Inferior parietal cortex (tissue), 1 donor: ENCODE data around the gene HIP1.
A peak's percentile ranks its signal among the peaks of the same experiment; 100 is the strongest.
"Not testable (repeated sequence)": the region's sequence is repeated elsewhere in the genome, so short reads cannot be mapped to it uniquely, and the experiment has no call there.

ENCODE experiments used
- DNase-seq: peaks from one replicate; pipeline ENCODE4 v3.0.0-alpha.2; 2016; ENCODE audit errors: extremely low spot score

The HIP1 gene

GRCh38 chr7:75738604-75738974, at the start of gene HIP1:
HIP1 (minus strand) TSS chr7:75738941; CDS start chr7:75738920, 21 bp downstream.
- no peak for DNase-seq

DNA sequence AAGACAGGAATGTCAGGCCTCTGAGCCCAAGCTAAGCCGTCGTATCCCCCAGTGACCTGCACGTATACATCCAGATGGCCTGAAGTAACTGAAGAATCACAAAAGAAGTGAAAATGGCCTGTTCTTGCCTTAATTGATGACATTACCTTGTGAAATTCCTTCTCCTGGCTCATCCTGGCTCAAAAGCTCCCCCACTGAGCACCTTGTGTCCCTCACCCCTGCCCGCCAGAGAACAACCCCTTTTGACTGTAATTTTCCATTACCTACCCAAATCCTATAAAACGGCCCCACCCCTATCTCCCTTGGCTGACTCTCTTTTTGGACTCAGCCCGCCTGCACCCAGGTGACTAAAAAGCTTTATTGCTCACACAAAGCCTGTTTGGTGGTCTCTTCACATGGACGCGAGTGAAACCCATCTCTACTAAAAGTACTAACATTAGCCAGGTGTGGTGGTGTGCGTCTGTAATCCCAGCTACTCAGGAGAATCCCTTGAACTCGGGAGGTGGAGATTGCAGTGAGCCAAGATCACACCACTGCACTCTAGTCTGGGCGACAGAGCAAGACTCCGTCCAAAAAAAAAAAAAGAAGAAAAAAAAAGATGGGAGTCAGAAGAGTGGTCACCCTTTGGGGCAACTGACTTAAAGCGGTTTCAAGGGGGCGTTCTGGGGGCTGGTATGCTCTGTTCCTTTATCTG, 49.6 kb upstream of the HIP1 start:
- not testable (repeated sequence) for DNase-seq

GRCh38 chr7:75783058-75783457, 44.3 kb upstream of the HIP1 start:
- not testable (repeated sequence) for DNase-seq

GRCh38 chr7:75780647-75781273, 42.0 kb upstream of the HIP1 start:
- not testable (repeated sequence) for DNase-seq

DNA sequence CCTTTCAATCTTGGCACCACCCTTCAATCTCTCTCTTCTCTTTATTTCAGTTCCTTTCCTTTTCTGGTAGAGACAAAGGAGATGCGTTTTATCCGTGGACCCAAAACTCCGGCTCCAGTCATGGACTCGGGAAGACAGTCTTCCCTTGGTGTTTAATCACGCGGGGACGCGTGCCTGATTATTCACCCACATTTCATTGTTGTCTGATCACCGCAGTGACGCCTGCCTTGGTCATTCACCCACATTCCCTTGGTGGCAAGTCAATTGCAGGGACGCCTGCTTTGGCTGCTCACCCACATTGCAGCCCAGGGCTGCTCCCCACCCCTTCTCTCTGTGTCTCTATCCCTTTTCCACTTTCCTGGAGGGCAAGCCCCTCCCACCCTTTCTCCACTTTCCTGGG, 40.8 kb upstream of the HIP1 start:
- not testable (repeated sequence) for DNase-seq

DNA sequence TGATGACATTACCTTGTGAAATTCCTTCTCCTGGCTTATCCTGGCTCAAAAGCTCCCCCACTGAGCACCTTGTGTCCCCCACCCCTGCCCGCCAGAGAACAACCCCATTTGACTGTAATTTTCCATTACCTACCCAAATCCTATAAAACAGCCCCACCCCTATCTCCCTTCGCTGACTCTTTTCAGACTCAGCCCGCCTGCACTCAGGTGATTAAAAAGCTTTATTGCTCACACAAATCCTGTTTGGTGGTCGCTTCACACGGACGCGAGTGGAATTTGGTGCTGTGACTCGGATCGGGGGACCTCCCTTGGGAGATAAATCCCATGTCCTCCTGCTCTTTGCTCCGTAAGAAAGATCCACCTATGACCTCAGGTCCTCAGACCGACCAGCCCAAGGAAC, 40.3 kb upstream of the HIP1 start:
- not testable (repeated sequence) for DNase-seq

DNA sequence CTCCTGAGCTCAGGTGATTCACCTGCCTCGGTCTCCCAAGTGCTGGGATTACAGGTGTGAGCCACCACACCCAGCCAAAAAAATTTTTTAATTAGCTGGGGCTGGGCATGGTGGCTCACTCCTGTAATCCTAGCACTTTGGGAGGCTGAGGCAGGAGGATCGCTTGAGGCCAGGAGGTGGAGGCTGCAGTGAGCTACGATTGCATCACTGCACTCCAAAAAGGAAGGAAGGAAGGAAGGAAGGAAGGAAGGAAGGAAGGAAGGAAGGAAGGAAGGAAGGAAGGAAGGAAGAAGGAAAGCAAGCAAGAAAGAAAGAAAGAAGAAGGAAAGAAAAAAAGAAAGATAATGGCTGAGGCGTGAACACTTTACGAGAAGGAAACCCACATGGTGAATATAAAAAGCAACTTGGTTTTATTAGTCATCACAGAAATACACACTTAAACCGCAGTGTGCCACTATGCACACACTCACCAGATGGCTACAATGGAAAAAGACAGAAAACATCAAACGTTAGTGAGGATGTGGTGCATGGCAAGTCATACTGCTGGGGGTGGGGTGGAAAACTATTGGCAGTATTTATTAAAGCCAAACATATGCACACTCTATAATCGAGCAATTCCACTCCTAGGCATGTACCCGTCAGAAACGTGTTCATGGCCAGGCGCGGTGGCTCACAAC, 37.7 kb upstream of the HIP1 start:
- peak; percentile 10 for DNase-seq

GRCh38 chr7:75773958-75774357, 35.2 kb upstream of the HIP1 start:
- not testable (repeated sequence) for DNase-seq

DNA sequence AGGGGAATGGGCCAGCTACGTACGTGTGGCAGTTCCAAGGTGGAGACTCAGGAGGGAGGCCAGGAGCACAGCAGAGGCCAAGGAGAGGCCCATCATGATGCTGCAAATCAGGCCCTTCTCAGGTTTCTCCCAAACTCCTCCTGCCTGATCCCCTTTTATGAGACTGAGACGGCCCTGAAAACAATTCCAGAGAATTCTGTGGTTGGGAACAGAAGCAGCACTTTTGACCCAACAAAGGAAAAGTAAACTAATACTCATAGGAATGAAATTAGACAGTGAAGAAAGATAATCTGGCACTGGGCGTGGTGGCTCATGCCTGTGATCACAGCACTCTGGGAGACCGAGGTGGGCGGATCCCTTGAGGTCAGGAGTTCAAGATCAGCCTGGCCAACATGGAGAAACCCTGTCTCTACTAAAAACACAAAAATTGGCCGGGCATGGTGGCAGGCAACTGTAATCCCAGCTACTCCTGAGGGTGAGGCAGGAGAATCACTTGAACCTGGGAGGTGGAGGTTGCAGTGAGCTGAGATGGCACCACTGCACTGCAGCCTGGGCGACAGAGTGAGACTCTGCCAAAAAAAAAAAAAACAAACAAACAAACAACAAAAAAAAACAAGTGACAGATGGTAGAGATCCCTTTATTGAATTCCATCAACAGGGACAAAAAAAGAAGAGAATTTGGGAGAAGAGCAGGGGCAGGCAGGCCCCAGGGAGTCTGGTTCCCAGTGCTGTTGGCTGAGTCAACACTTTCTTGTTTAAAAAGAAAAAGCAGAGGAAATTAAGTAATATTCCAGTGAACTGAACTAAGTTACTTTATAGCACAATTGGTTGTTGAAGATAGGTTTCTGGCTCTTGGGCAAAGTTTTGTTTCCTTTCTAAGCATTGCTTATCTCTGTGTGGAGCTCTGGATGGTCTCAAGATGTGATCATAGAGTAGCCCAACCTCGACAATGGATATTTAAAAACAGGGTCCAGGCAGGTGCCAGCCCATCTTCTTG, 33.6 kb upstream of the HIP1 start, which contains the start of gene CCL26:
Gene CCL26 (minus strand): TSS at position 131 of the 997 bp plus-strand sequence. CDS start 35 bp downstream, at position 96.
- DNase-seq: no peak

GRCh38 chr7:75771224-75771623, 32.5 kb upstream of the HIP1 start:
- DNase-seq: no peak

- DNase-seq: peak; percentile 80
Measured at GRCh38 chr7:75762350-75762917, 23.7 kb upstream of the HIP1 start.

DNA sequence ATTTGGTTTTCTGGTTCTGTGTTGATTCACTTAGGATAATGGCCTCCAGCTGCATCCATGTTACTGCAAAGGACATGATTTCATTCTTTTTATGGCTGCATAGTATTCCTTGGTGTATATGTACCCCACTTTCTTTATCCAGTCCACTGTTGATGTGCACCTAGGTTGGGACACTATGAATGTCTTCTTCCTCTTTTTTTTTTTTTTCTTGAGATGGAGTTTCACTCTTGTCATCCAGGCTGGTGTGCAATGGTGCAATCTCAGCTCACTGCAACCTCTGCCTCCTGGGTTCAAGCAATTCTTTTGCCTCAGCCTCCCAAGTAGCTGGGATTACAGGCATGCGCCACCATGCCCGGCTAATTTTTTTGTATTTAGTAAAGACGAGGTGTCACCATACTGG, 23.1 kb upstream of the HIP1 start:
- DNase-seq: not testable (repeated sequence)

DNA sequence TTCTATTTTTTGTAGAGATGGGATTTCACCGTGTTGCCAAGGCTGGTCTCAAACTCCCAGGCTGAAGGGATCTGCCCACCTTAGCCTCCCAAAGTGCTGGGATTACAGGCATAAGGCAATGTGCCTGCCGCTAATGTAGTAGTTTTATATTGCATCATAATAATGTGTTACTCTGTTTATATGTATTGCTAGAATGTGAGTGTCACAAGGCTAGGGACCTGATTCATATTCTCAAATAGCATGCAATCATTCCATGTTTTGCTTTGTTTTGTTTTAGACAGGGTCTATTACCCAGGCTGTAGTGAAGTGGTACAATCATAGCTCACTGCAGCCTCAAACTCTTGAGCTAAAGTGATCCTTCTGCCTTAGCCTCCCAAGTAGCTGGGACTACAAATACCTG, 19.8 kb upstream of the HIP1 start:
- DNase-seq: no peak

DNA sequence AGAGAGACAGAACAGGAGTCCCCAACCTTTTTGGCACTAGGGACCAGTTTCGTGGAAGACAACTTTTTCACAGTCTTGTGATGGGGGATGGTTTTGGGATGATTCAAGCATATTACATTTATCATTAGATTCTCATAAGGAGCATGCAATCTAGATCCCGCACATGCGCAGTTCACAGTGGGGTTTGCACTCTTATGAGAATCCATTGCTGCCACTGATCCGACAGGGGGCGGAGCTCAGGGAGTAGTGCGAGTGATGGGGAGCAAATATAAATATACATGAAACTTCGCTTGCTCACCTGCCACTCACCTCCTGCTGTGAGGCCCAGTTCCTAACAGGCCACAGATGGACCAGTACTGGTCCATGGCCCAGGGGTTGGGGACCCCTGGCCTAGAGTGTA, 19.1 kb upstream of the HIP1 start:
- no peak for DNase-seq

DNA sequence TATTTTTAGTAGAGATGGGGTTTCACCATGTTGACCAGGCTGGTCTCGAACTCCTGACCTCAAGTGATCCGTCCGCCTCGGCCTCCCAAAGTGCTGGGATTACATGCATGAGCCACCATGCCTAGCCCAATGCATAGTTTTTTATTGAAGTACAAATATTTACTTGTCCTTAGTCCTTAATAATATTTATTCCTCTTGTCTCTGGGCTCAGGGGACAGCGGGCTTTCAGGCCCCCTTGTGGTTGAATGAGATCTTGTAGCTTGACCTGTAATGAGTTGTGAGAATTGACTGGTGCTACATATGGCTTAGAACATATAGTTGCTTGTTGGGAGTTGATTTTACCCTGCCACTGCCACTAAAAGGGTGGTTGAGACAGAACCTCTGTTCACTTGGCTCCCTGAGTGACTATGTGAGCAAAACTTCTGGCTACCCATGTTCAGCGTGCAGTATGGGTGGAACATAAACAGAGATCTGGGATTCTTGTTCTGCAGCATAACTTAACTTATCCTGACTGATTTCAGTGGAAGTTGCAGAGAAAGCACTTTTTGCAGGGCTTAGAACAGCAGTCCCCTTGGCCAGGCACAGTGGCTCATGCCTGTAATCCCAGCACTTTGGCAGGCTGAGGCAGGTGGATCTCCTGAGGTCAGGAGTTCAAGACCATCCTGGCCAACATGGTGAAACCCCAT, 18.4 kb upstream of the HIP1 start:
- DNase-seq: no peak

GRCh38 chr7:75756206-75756990, 17.7 kb upstream of the HIP1 start:
- no peak for DNase-seq

GRCh38 chr7:75743455-75743859, 4.7 kb upstream of the HIP1 start:
- no peak for DNase-seq

DNA sequence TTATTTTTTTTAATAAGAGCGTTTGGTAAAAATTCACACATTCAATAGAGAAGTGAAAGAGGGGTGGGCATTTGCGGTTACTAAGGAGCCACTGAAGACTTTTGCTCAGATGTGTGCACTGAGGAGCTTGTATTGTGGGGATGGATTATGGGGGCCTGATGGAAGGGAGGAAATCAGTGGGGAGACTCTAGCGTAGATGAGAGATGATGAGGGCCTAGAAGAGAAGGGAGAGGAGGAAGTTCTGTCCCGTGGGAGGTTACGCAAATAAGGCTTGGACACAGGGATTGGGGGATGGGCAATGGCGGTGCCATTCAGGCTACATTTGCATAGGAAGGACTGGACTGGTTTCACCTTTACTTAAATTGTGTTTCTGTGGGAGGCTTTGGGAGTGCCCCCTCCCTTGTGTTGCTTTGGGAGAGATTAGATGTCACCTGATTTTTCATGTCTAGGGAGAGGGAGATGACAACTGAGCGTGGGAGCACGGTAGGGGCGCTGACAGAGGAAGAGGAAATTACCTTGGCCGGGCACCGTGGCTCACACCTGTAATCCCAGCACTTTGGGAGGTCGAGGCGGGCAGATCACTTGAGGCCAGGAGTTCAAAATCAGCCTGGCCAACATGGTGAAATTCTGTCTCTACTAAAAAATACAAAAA, 2.2 kb upstream of the HIP1 start:
- DNase-seq: no peak
